Renal cortical epithelial cell (primary cell): Measurements from ENCODE around the gene KDM7A. TPM values are rescaled to one million over a fixed set of nuclear protein-coding genes. Genes with fewer than 3 reads are reported as not detected.

Experiments used
- DNase-seq: peaks from one replicate; pipeline ENCODE4 v3.0.0-alpha.2; 2011; ENCODE audit warnings: low read depth
- total RNA-seq: library from RNA; depleted of rRNA; stranded (reverse); fragments of >200 nt; gene quantifications from 2 replicates; pipeline ENCODE4 v1.2.3, GENCODE V29; 2014

KDM7A gene
- total RNA-seq, 1 donor from 2014 or later = 7.2 TPM

DNA sequence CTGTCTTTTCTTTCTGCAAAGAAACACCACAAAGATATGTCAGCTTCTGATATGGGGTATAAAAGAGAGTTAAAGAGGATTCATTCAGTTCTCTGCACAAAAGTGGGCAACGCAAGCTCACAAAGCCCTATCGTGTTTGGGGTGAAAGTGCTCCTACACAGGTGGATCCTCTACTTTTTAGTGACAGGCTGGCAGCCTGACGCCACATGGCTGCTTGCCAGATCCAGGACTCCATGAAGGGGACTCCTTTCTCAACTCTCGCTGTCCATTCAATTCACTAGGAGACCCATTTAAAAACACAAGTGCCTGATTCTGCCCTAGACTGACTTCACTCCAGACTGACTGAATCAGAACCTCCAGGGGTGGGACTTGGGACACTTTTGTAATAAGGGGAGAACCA is 122.0 kb downstream of the KDM7A start:
- no peak for DNase-seq

DNA sequence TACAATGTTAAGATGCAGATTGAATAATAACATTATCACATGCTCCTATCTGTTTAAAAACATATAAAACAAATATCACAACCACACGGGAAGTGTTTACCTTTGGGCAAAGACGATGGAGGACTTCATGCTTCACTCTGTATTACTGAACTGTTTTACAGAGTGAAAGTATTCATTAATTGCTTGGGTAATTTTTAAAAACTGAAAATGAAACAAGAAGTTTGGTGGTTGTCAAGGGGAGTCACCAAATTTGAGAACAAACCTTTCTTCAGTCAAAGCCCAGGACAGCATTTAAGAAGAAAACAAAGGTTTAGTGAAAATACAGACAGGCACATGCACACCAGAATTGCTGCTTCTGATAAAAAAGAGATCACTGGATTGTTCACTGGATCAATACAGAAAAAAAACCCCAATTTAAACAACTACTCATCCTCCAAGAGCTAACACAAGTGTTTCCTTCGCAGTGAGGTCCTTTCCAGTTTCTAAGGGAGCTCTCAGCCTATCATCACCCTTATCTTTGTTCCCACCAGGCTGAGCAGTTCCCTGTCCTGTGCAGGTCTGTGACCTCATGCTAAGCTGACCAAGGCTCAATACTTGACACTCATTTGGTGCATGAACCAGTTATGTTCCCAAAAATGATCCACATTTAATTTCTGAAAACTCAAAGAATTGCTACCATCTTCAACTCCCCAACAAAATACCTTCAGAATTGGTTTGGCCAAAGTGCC is 122.8 kb downstream of the KDM7A start:
- no peak for DNase-seq

DNA sequence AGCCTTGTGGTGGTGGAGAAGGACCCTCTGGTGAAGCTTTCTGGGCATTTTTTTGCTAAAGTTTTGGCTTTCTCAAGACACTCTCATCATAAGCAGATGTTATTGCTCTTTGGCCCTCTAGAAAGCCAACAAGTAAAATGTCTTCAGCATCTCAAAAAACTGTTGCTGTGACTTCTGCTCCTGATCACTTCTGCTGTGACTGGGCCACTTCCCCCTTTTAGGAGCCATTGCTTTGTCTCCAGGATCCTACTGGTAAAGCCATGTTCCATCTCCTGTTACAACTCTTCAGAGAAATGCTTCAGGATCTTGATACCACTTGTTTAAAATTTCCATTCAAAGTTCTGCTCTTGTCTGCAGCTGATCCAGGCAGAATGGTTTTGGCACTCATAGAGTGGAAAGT is 125.0 kb downstream of the KDM7A start:
- DNase-seq = no peak

DNA sequence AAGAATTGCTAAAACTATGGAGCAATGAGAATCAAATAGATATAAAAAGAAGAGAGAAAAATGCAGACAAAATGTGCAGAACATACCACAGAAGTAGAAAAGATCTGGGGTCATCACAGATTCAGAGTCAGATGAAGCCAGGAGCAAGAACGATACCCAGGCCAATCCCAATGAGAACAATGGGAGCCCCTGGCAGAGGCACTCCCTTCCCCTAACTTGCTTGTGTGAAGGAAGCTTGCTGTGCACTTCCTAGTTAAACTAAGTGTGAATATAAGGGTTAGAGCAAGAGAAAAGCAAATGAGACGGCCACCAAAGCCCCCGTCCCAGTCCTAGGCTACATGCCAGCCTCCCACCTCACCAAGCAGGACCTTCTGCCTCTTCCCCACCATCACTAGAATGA is 126.7 kb downstream of the KDM7A start:
- DNase-seq = no peak

- DNase-seq = no peak
Observed at GRCh38 chr7:140049339-140050024, 127.3 kb downstream of the KDM7A start.

- DNase-seq = no peak
Observed at GRCh38 chr7:140048989-140049338, 127.8 kb downstream of the KDM7A start.

GRCh38 chr7:140048138-140048537 is 128.6 kb downstream of the KDM7A start:
- DNase-seq = no peak

DNA sequence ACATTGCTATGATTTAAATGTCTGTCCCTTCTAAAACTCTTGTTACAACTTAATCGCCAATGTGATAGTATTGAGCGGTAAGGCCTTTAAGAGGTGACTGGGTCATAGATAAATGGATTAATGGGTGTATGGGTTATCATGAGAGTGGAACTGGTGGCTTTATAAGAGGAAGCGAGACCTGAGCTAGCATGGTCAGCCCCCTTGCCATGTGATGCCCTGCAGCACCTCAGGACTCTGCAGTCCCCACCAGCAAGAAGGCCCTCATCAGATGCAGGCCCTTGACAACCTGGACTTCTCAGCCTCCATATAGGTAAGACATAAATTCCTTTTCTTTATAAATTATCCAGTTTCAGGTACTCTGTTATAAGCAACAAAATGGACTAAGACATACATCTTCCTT is 129.6 kb downstream of the KDM7A start:
- no peak for DNase-seq

DNA sequence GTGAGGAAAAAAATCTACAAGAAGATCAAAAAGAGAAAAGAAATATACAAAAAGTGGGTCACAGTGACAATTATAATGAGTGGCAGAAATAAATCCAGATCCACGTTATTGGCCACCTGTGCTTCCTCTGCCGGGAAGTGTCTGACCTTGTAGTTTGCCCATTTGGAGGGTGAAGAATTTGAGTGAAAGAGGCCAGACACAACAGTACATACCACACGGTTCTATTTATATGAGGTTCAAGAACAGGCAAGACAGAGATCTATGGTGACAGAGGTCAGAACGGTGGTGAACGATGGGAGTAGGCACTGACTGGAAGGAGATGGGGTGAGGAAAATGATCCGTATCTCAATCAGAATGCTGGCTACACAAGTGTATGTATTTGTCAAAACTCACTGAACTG is 131.1 kb downstream of the KDM7A start:
- DNase-seq = no peak

DNA sequence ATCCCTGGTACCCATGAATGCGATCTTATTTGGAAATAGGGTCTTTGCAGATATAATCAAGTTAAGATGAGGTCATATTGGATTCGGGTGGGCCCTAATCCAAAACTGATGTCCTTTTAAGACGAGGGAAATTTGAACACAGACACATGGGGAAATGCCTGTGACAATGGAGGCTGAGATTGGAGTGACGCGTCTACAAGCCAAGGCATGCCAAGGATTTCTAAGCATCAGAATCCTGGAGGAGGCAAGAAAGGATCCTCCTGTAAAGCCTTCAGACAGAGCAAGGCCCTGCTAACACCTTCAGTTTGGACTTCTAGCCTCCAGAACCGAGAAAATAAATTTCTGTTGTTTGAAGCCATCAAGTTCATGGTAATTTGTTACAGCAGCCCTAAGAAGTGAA is 132.5 kb downstream of the KDM7A start:
- no peak for DNase-seq

GRCh38 chr7:140042386-140042670 is 134.5 kb downstream of the KDM7A start:
- no peak for DNase-seq

- no peak for DNase-seq
Observed at GRCh38 chr7:140041659-140042385, 135.0 kb downstream of the KDM7A start.

- no peak for DNase-seq
Observed at GRCh38 chr7:140039896-140040295, 136.9 kb downstream of the KDM7A start.

GRCh38 chr7:140039066-140039465 is 137.7 kb downstream of the KDM7A start:
- no peak for DNase-seq

DNA sequence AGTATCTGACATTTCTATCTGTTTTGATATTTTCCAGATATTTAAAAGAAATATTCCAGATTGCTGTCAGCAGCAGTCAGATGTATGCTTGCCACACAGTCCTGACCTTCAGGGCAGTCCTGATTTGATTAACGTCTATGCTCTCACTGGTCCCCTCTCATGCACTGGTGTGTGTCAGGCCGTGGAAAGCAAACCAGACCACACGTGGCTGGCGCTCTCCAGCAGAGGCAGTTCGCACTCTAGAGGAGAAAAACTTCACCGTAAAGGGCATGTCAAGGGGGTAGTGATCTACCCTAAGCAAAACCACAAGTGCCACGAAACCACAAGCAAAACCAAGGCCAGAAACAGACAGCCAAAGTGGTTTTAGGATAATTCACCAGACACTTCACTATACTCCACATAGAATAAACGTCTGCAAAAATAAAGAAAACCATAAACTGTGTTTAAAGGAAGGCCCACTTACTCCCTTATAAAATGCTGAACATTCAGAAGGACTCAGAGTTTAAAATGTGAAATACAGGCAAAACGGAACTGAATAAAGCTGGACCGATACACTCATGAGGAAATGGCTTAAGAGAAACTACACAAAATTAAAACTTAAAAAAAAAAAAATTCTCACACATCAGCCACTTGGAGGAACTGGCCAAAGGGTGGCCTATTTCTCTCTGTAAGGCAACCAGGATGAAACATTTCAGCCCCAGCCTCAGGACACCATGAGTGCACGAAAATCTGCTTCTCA is 140.4 kb downstream of the KDM7A start:
- no peak for DNase-seq

DNA sequence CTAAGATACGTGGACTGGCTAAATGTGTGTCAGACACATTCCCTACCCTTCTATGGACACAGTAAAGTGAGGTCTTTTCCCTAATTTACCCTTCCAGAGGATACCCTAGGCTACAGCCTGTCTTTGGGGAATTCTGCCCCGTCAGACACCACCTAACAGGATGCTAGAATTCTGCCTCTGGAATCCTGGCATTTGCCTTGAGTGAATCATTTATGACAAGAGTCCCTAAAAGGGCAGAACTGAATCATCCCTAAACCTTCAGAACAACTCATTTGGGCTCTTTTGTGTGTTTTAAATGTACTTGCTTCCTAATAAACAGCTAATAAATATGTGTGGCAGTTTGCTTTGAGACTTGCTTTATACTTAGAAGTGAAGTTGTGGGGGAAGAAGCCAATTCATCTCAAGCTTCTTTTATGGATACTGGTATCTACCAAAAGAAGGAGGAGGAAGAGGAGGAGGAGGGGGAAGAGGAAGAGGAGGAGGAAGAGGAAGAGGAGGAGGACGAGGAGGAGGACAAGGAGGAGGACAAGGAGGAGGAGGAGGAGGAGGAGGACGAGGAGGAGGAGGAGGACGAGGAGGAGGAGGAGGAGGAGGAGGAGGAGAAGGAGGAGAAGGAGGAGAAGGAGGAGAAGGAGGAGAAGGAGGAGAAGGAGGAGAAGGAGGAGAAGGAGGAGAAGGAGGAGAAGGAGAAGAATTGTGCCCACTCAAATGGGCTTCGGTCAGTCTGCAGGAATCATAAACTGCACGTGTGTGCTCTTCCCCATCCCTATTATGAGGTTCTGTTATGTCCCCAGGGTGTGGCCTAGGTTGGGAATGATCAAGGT is 141.2 kb downstream of the KDM7A start:
- peak; percentile 60 for DNase-seq

Other genes starting within 250 kb of the KDM7A start
- 37.9 and 61.8 TPM in 2 replicates for gene PARP12, start 114.0 kb downstream of the KDM7A start, total RNA-seq
- gene SLC37A3, start 221.5 kb upstream of the KDM7A start, total RNA-seq = 50.5 and 56.2 TPM in 2 replicates
- 3.5 and 15.1 TPM in 2 replicates for gene RAB19, start 227.1 kb upstream of the KDM7A start, total RNA-seq